ENCODE measurements around the gene EVI2A. TPM values are rescaled to one million over a fixed set of nuclear protein-coding genes. Genes with fewer than 3 reads are reported as not detected.
A peak's percentile ranks its signal among the peaks of the same experiment; 100 is the strongest.

Gene EVI2A
- total and polyA plus RNA-seq, 10 of the 15 experiments (the other 5 are each of a cell fraction or from before 2014, with no cell fraction given): 4.6 to 78.3 (median 25.7) TPM

- TF ChIP-seq CUX1 (IDR thresholded peaks at IDR 0.05; ENCODE audit: insufficient replicate concordance, low read depth, low read length) (no peak), RELB (IDR thresholded peaks at IDR 0.05; ENCODE audit: low read depth) (peak; percentile 44; the same call in 1 of the 2 replicates), CBX5 (IDR thresholded peaks at IDR 0.05; ENCODE audit: low read depth) (no peak), IRF3 (IDR thresholded peaks at IDR 0.05) (no peak), YBX1 (IDR thresholded peaks at IDR 0.05) (no peak), EGR1 (IDR thresholded peaks at IDR 0.05; ENCODE audit: borderline replicate concordance in 1 of 2, low read depth in 2 of 2, low read length in 2 of 2) (no peak), MLLT1 (IDR thresholded peaks at IDR 0.05) (peak; percentile 53; the same call in 1 of the 2 replicates), ATF7 (IDR thresholded peaks at IDR 0.05; ENCODE audit: low read depth) (peak; percentile 17; the same call in 1 of the 2 replicates), NFIC (IDR thresholded peaks at IDR 0.05; ENCODE audit: low read depth, low read length) (0 out of 2 replicates have a peak, but pooled peaks have one; percentile 23), KDM1A (IDR thresholded peaks at IDR 0.05; ENCODE audit: borderline replicate concordance) (no peak), PAX8 (IDR thresholded peaks at IDR 0.05) (no peak)
Measured at GRCh38 chr17:31308372-31309334, 12.8 kb downstream of the EVI2A start (continued).

Measured in GM12878 (cell line).